Activated CD8-positive, alpha-beta memory T cell treated with anti-CD3 and anti-CD28 coated beads, Interleukin-2, amount 10 ng/mL, durations not matched to agents 7 days and 5 days (primary cell): Measurements from ENCODE around the gene CORO2B. TPM values are rescaled to one million over a fixed set of nuclear protein-coding genes. Genes with fewer than 3 reads are reported as not detected.

ENCODE experiments used
- ATAC-seq: fragments of 150-1000 bp; cut with Tn5 transposase; one replicate; pipeline ENCODE4 v1.10.0; 2021; ENCODE audit warnings: moderate library complexity
- CTCF ChIA-PET: fragments of 350-600 bp; sonication (Branson Sonifier 250); formaldehyde crosslinking; loops from one replicate; lab custom pipeline; 2021; ENCODE audit warnings: antibody characterized with exemption; lab: Charles Lee
- DNase-seq: peaks from one replicate; pipeline ENCODE4 v3.0.0-alpha.2; 2020
- H3K27ac Mint-ChIP-seq: one replicate; pipeline ENCODE4 v1.8.0; 2021; ENCODE audit warnings: mild to moderate bottlenecking, mixed read lengths
- H3K27me3 Mint-ChIP-seq: one replicate; pipeline ENCODE4 v1.8.0; 2021; ENCODE audit warnings: mixed read lengths
- H3K36me3 Mint-ChIP-seq: one replicate; pipeline ENCODE4 v1.8.0; 2021; ENCODE audit warnings: mild to moderate bottlenecking, mixed read lengths
- H3K4me1 Mint-ChIP-seq: one replicate; pipeline ENCODE4 v1.8.0; 2021; ENCODE audit warnings: mixed read lengths
- H3K4me3 Mint-ChIP-seq: one replicate; pipeline ENCODE4 v1.8.0; 2021; ENCODE audit warnings: mild to moderate bottlenecking, moderate library complexity, mixed read lengths
- H3K9me3 Mint-ChIP-seq: one replicate; pipeline ENCODE4 v1.8.0; 2022; ENCODE audit warnings: low read depth, mixed read lengths
- total RNA-seq, 2 experiments: library from RNA; stranded (reverse); gene quantifications; one replicate each; pipeline ENCODE4 v1.2.3, GENCODE V29; 2021

The CORO2B gene
- total RNA-seq, 2 experiments from 2014 or later: not detected

DNA sequence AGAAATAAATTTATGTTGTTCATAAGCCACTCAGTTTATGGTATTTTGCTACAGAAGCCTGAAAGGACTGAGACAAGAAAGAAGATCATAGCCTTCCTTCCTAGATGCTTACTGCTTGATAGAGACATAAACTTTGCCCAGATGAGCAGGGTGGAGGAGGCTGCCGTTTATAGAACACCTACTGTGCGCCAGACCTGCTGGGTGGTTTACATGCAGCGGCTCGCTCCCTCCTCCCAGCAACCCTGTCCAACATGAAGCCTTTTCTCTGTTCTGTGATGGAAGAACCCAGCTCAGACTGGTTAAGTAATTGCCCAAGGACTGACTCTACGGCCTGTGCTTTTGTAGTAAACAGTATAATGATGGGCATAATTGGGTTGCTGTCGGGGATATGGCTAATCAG is 37.0 kb downstream of the CORO2B start:
- CTCF ChIA-PET: no interaction called here
- Mint-ChIP-seq H3K9me3 (no peaks in the 10 kb centered on the region), H3K36me3 (no peaks in the 10 kb centered on the region), H3K4me1 (no peaks in the 10 kb centered on the region), H3K4me3 (no peak overlapping the region), H3K27me3 (peaks cover 33% of the 10 kb centered on the region), H3K27ac (no peak overlapping the region)
- DNase-seq (no peak), ATAC-seq (no peak)

DNA sequence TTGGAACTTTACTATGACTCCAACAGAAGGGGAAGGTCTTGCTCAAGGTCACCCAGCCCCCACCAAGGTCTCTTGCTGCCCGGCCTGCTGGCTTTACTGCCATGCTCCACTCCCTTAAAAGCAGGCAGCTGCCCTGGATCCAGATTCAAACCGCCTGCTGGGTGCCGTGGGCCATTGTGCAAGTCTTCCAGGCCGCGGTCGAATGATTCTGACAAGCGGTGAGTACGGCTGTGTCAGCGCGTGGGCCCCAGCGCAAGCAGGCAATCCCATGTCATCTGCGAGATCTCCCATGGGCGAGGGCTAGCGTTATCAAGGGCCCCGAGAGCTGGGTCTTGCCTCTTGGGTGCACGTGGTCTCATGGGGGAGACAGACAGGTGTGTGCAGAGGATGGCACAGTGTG is 37.6 kb downstream of the CORO2B start:
- CTCF ChIA-PET: no interaction called here
- Mint-ChIP-seq H3K9me3 (no peaks in the 10 kb centered on the region), H3K4me1 (no peaks in the 10 kb centered on the region), H3K36me3 (no peaks in the 10 kb centered on the region), H3K27me3 (peaks cover 34% of the 10 kb centered on the region), H3K4me3 (no peak overlapping the region), H3K27ac (no peak overlapping the region)
- no peak for ATAC-seq
- no peak for DNase-seq

DNA sequence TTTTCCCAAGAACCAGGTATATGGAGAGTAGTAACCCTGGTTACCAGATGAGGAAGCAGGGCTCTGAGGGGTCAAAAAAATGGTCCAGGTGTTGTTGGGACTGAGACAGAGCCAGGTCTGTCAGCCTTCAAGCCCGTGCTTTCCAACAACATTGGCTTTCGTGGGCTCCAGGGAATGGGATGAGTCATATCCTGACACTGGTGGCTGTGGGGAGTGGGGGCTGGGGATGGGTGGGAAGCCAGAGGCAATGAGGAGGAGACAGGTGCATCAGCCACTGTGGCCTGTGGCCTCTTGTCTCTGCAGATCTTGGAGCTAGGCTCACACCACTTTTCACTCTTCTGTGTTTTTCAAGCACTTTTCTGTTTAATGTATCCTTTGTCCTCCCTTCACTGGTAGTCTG is 38.2 kb downstream of the CORO2B start:
- CTCF ChIA-PET: no interaction called here
- Mint-ChIP-seq H3K27me3 (peaks cover 34% of the 10 kb centered on the region), H3K4me3 (no peak overlapping the region), H3K27ac (no peak overlapping the region), H3K36me3 (no peaks in the 10 kb centered on the region), H3K4me1 (no peaks in the 10 kb centered on the region), H3K9me3 (no peaks in the 10 kb centered on the region)
- DNase-seq: no peak
- no peak for ATAC-seq

DNA sequence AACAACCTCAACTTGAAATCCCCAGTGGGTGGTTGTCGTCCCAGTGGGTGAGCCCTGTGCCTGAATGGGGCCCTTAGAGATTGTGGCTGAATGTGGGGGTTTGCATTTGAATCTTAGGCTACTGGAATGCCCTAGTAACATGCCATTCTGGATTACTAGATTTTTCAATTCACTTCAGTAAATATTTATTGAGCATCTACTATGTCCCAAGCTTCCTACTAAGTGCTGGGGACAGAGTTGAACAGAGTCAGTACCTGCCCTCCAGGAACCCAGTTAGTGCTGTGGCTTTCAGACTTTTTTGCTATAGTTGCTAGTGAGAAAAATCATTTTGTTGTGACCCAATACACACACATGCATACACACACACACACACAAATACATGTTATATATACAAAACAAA is 39.0 kb downstream of the CORO2B start:
- Mint-ChIP-seq H3K27ac (no peak overlapping the region), H3K4me1 (no peaks in the 10 kb centered on the region), H3K36me3 (no peaks in the 10 kb centered on the region), H3K27me3 (peaks cover 30% of the 10 kb centered on the region), H3K4me3 (no peak overlapping the region), H3K9me3 (no peaks in the 10 kb centered on the region)
- ATAC-seq (no peak), DNase-seq (no peak)
- CTCF ChIA-PET: no interaction called here

DNA sequence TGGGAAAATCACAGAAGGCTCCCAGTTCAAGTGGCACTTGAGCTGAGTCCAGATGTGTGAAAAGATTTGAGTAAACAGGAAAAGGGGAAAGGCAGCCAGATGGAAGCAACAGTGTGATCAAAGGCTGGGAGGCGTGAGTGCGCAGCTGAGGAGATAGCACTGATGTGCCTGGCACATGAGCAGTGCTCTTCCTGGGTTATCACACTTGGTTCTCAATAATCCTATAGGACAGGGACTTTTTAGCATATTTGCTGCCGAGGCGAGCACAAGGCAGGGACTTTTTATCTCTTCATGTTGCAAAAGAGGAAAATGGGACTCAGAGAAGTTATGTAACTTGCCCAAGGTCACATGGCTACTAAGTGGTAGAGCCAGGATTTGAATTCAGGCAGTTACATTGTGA is 39.6 kb downstream of the CORO2B start:
- Mint-ChIP-seq H3K9me3 (no peaks in the 10 kb centered on the region), H3K4me3 (no peak overlapping the region), H3K36me3 (no peaks in the 10 kb centered on the region), H3K4me1 (no peaks in the 10 kb centered on the region), H3K27me3 (peaks cover 28% of the 10 kb centered on the region), H3K27ac (no peak overlapping the region)
- ATAC-seq (no peak), DNase-seq (no peak)
- CTCF ChIA-PET: no interaction called here

DNA sequence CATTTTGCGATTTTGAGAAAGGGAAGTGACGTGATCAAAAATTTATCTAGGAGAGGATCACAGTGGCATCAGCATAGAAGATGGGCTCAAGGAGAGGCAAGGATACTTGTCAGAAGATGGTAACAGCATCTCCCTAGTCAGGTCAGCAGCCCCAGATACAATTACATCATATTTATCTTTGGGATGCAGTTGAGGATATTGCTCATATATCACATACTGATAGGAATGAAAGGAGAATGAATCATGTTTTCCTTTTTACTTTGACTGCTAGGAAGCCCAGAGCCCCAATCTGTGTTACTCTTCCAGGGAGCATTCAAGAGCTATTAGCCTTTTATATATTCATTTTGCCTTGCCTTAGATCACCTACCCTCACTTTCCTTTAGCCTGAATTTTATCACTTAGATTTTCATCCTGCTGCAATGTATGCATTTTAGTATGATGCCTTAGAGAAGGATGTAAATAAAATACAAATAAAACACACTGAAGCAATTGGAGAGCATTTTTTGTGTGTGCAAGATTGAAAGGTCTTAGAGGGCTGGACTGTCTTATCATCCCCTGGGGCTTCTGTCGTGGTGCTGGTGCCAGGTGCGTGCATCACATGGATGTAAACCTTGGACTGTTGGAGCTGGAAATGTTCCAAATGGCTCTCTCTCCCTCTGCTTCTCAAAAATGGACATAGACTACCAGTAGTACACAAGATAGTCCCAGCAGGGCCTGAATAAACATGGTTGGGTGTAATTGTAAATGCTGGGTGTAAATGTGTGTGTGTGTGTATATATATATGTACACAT is 40.3 kb downstream of the CORO2B start:
- Mint-ChIP-seq H3K4me1 (no peaks in the 10 kb centered on the region), H3K9me3 (no peaks in the 10 kb centered on the region), H3K36me3 (no peaks in the 10 kb centered on the region), H3K27ac (no peak overlapping the region), H3K4me3 (no peak overlapping the region), H3K27me3 (peaks cover 24% of the 10 kb centered on the region)
- DNase-seq (no peak), ATAC-seq (no peak)
- CTCF ChIA-PET: no interaction called here

DNA sequence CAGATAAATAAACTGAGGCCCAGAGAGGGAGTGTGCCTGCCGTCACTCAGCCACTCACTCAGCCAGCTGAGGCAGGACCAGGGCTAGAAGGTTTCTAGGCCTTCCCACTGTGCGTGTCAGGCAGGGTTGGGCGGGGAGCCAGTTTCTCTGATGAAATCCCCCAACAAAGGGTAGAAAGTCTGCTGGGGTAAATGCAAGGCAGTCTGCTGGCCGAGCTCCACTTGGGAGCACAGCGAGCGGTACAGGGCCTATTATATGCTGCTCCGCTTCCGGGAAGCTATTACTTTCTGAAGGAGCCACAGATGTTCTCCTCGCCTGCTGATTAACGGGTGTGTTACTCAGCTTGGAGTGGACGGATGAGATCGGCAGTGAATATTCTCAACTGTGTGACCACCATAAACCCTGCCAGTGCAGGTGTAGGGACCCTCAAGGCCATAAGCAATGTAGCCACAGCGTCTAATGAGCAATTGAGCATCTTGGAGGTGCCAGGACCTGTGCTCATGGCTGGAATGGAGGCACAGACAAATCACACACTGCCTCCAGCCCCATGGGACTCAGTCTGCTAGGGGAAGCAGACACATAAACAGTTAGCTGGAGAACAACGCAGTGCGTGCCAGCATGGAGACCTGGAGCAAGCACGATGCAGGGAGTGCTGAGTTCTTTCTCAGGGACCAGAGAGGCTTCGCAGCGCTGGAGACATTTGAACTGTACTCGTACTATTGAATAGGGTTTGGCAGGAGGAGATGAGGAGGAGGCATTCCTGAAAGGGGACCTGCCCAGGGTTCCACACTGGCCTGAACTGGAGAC is 42.1 kb downstream of the CORO2B start:
- ATAC-seq (no peak), DNase-seq (no peak)
- Mint-ChIP-seq H3K4me3 (no peak overlapping the region), H3K36me3 (no peaks in the 10 kb centered on the region), H3K27ac (no peak overlapping the region), H3K27me3 (peaks cover 27% of the 10 kb centered on the region), H3K4me1 (no peaks in the 10 kb centered on the region), H3K9me3 (no peaks in the 10 kb centered on the region)
- CTCF ChIA-PET: interaction anchor here (0.6 to 1.4 kb wide), 2 partner anchors 11 to 53 kb away, joined by 3 read pairs; no protein-coding TSS in a partner anchor

DNA sequence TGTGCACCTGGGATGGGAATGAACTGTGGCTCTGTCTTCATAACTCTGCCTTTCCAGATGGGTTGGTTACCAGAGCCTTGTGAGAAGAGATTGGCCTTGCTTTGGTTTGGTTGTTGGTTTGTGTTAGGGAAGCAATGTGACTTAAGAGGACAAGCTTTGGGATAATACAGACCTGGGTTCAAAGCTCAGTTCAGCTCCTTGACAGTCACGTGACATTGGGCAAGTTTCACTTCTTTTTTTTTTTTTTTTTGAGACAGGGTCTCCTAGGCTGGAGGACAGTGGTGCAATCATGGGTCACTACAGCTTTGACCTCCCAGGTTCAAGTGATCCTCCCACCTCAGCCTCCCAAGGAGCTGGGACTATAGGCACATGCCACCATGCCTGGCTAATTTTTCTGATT is 42.7 kb downstream of the CORO2B start:
- CTCF ChIA-PET: interaction anchor here (0.6 kb wide), 1 partner anchor 11 kb away, joined by 3 read pairs; no protein-coding TSS in a partner anchor
- Mint-ChIP-seq H3K9me3 (no peaks in the 10 kb centered on the region), H3K27me3 (peaks cover 32% of the 10 kb centered on the region), H3K27ac (no peak overlapping the region), H3K4me1 (no peaks in the 10 kb centered on the region), H3K36me3 (no peaks in the 10 kb centered on the region), H3K4me3 (no peak overlapping the region)
- no peak for DNase-seq
- no peak for ATAC-seq

DNA sequence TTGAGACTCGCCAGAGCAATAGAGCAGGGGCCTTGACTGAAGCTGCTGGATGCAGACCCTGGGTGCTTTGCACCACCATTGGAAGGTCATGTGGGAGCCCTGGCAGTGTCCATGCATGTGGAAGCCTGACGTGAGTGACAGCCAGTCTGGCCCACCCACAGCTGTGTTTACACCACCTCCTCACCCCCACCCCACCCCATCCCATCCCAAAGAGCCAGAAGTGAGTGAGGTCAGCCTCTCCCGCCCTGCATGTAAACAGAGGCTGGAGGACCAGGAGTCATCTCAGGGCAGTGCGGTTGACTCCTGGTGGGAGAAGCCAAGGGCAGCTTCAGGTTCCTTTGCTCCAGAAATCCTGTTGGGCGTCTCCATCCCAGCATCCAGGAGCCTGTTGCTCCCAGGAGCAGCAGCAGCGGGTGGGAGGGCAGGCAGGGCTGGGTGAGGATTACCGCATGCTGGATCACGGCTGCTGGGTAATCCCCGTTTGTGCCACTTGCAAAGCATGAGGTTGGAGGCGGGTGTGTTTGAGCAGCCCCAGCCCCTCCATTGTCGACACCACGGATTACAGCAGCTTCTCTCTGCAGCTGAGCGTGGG is 44.6 kb downstream of the CORO2B start:
- no peaks in the 10 kb centered on the region for H3K9me3 Mint-ChIP-seq
- no peaks in the 10 kb centered on the region for H3K36me3 Mint-ChIP-seq
- CTCF ChIA-PET: no interaction called here
- DNase-seq: no peak
- no peak overlapping the region for H3K4me3 Mint-ChIP-seq
- no peak overlapping the region for H3K27ac Mint-ChIP-seq
- H3K27me3 Mint-ChIP-seq: peaks cover 28% of the 10 kb centered on the region
- ATAC-seq: no peak
- no peaks in the 10 kb centered on the region for H3K4me1 Mint-ChIP-seq

DNA sequence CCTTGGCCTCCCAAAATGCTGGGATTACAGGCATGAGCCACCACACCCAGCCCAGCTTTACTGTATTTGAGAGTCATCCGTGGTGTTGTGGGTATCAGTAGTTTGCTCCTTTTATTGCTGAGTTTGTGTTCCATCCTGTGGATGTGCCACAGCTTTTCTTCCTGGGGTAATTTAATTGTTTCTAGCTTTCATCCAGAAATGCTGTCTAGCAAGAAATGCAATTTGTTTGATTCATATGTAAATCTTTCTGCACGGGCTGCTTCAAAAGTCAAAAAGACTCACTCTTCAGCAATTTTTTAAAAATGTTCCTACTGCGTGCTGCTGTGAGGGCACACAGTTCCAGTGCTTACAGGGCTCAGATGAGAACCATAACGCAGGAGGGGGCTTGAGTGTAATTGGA is 47.1 kb downstream of the CORO2B start:
- Mint-ChIP-seq H3K27ac (no peak overlapping the region), H3K4me1 (no peaks in the 10 kb centered on the region), H3K9me3 (no peaks in the 10 kb centered on the region), H3K27me3 (peaks cover 21% of the 10 kb centered on the region), H3K36me3 (no peaks in the 10 kb centered on the region), H3K4me3 (no peak overlapping the region)
- ATAC-seq (no peak), DNase-seq (no peak)
- CTCF ChIA-PET: no interaction called here

DNA sequence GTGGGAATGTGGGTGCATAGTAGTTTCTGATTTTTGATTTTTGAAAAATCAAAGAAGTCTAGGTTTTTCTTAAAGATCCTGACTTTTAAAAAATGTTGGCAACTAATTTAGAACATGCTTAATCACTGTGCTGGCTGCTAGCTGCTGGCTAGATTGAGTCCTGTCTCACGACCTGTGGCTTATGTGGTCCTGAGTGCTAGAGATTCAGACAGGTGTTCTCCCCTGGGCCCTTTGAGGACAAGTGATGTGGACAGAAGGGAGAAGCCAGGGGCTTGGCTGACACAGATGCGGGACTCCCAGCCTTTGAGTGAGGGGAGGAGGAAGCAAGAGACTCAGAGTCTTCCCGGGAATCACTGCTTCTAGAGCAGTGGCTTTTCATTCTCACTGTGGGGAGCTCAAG is 47.5 kb downstream of the CORO2B start:
- no peak for ATAC-seq
- Mint-ChIP-seq H3K27ac (no peak overlapping the region), H3K9me3 (no peaks in the 10 kb centered on the region), H3K4me3 (no peak overlapping the region), H3K36me3 (no peaks in the 10 kb centered on the region), H3K27me3 (peaks cover 22% of the 10 kb centered on the region), H3K4me1 (no peaks in the 10 kb centered on the region)
- no peak for DNase-seq
- CTCF ChIA-PET: no interaction called here

DNA sequence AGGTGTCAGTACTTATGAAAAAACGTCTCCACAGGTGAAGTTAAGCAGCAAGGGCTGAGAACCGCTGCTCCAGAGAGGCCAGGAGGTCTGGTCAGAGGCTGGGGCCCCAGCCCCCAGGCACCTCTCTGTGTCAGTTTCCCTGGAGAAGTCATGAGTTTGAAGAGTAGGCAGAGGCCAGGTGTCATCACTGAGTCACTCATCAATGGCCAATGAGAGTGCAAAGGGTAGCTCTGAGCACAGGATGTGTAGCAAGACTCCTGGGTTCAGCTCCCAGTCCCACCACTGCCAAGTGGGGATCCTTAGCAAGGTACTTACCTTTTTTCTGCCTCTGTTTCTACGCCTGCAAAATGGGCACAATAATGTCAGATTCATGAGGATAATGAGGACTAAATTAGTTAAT is 47.9 kb downstream of the CORO2B start:
- no peak for ATAC-seq
- Mint-ChIP-seq H3K4me3 (no peak overlapping the region), H3K27ac (no peak overlapping the region), H3K9me3 (no peaks in the 10 kb centered on the region), H3K27me3 (peaks cover 20% of the 10 kb centered on the region), H3K36me3 (no peaks in the 10 kb centered on the region), H3K4me1 (no peaks in the 10 kb centered on the region)
- DNase-seq: no peak
- CTCF ChIA-PET: no interaction called here

DNA sequence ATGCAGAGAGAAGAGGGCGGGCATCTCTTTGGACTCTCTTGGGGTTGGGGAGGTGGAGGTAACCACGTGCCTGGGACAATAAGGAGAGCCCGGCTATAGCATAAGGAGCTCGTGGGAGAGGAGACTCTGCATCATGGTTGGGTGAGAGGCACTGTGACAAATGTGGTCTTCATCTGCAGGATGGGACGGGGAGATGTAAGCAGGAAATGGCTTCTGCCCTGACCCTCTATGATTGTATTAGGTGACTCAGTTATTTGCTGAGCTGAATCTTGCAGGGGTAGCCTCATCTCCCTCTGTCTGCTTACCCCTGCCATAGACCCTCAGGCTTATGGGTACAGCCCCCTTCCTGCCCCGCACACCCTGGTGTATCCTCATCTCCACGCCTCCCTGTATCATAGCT is 48.7 kb downstream of the CORO2B start:
- Mint-ChIP-seq H3K27me3 (peaks cover 23% of the 10 kb centered on the region), H3K36me3 (no peaks in the 10 kb centered on the region), H3K4me1 (no peaks in the 10 kb centered on the region), H3K27ac (no peak overlapping the region), H3K4me3 (no peak overlapping the region), H3K9me3 (no peaks in the 10 kb centered on the region)
- DNase-seq (no peak), ATAC-seq (no peak)
- CTCF ChIA-PET: no interaction called here

DNA sequence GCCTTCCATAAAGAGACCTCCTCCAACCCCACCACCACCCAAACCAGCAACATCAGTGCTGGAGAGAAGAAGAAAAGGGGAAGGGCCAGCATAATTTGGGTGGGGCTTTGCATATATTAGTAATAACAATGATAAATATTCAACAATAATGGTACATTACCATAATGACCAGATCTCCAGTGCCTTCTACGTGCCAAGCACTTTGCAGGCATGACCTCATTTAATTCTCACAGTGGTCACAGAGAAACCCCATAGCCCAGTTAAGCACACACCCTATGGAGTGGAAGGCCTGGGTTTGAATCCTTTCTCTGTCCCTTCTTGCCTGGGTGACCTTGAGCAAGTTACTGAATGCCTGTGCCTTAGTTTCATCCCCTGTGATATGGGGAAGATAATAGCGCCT is 49.2 kb downstream of the CORO2B start:
- no peak for DNase-seq
- Mint-ChIP-seq H3K27me3 (peaks cover 23% of the 10 kb centered on the region), H3K9me3 (no peaks in the 10 kb centered on the region), H3K4me1 (no peaks in the 10 kb centered on the region), H3K4me3 (no peak overlapping the region), H3K36me3 (no peaks in the 10 kb centered on the region), H3K27ac (no peak overlapping the region)
- ATAC-seq: no peak
- CTCF ChIA-PET: no interaction called here
